ENCODE results near the gene SMARCD1. TPM values are rescaled to one million over a fixed set of nuclear protein-coding genes. Genes with fewer than 3 reads are reported as not detected.

The SMARCD1 gene
- total and polyA plus RNA-seq, 2 experiments from 2014 or later, result 124 to 287 TPM

GRCh38 chr12:50132505-50133135, 47.5 kb downstream of the SMARCD1 start:
- TF ChIP-seq, protein P1, sequence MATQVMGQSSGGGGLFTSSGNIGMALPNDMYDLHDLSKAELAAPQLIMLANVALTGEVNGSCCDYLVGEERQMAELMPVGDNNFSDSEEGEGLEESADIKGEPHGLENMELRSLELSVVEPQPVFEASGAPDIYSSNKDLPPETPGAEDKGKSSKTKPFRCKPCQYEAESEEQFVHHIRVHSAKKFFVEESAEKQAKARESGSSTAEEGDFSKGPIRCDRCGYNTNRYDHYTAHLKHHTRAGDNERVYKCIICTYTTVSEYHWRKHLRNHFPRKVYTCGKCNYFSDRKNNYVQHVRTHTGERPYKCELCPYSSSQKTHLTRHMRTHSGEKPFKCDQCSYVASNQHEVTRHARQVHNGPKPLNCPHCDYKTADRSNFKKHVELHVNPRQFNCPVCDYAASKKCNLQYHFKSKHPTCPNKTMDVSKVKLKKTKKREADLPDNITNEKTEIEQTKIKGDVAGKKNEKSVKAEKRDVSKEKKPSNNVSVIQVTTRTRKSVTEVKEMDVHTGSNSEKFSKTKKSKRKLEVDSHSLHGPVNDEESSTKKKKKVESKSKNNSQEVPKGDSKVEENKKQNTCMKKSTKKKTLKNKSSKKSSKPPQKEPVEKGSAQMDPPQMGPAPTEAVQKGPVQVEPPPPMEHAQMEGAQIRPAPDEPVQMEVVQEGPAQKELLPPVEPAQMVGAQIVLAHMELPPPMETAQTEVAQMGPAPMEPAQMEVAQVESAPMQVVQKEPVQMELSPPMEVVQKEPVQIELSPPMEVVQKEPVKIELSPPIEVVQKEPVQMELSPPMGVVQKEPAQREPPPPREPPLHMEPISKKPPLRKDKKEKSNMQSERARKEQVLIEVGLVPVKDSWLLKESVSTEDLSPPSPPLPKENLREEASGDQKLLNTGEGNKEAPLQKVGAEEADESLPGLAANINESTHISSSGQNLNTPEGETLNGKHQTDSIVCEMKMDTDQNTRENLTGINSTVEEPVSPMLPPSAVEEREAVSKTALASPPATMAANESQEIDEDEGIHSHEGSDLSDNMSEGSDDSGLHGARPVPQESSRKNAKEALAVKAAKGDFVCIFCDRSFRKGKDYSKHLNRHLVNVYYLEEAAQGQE (IDR thresholded peaks at IDR 0.05; ENCODE audit: unreplicated experiment), result no peak
- TF ChIP-seq, protein P2, sequence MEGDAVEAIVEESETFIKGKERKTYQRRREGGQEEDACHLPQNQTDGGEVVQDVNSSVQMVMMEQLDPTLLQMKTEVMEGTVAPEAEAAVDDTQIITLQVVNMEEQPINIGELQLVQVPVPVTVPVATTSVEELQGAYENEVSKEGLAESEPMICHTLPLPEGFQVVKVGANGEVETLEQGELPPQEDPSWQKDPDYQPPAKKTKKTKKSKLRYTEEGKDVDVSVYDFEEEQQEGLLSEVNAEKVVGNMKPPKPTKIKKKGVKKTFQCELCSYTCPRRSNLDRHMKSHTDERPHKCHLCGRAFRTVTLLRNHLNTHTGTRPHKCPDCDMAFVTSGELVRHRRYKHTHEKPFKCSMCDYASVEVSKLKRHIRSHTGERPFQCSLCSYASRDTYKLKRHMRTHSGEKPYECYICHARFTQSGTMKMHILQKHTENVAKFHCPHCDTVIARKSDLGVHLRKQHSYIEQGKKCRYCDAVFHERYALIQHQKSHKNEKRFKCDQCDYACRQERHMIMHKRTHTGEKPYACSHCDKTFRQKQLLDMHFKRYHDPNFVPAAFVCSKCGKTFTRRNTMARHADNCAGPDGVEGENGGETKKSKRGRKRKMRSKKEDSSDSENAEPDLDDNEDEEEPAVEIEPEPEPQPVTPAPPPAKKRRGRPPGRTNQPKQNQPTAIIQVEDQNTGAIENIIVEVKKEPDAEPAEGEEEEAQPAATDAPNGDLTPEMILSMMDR (conservative IDR thresholded peaks at IDR 0.05; ENCODE audit: low read depth in 2 of 2), result peak; percentile 64 to 84
- TF ChIP-seq ETS1 (IDR thresholded peaks at IDR 0.05) (no peak), STAT1 (IDR thresholded peaks at IDR 0.05; ENCODE audit: unreplicated experiment) (no peak)
- no peak overlapping the region for H3K4me2 ChIP-seq
- DNase-seq (ENCODE audit: low spot score), result peak; percentile 82
- Mint-ChIP-seq H3K4me1 (no peaks in the 10 kb centered on the region), H3K27me3 (ENCODE audit: insufficient read depth, low read depth, poor library complexity) (peaks cover 2% of the 10 kb centered on the region), H3K4me3 (no peak overlapping the region), H3K27ac (no peak overlapping the region), H3K9me3 (no peaks in the 10 kb centered on the region; the same call in 2 of the 3 replicates), H3K36me3 (ENCODE audit: low read depth) (peaks cover 67% of the 10 kb centered on the region)
- H3K4me1 ChIP-seq (ENCODE audit: insufficient read depth), result no peaks in the 10 kb centered on the region
- peaks cover 41% of the 10 kb centered on the region for H3K36me3 ChIP-seq (ENCODE audit: insufficient read depth)
- no peak overlapping the region for H3K4me3 ChIP-seq
- no peaks in the 10 kb centered on the region for H3K9me2 ChIP-seq (ENCODE audit: insufficient read depth)
- H4K20me1 ChIP-seq (replicated peaks; ENCODE audit: insufficient read depth), result peaks cover 21% of the 10 kb centered on the region; the same call in 1 of the 2 replicates
- ATAC-seq, result peak; percentile 79
- H3K27ac ChIP-seq (ENCODE audit: low read depth), result no peak overlapping the region
- peaks cover 14% of the 10 kb centered on the region; the same call in 1 of the 2 replicates for H3F3A ChIP-seq (replicated peaks; ENCODE audit: low read depth)
- H3K27me3 ChIP-seq (ENCODE audit: insufficient read depth), result no peaks in the 10 kb centered on the region
- H3K79me2 ChIP-seq (replicated peaks; ENCODE audit: insufficient read depth), result no peaks in the 10 kb centered on the region
- H2AFZ ChIP-seq, result no peak overlapping the region

GRCh38 chr12:50142993-50143392, 57.9 kb downstream of the SMARCD1 start:
- Histone ChIP-seq H3K36me3 (ENCODE audit: insufficient read depth) (peaks cover 23% of the 10 kb centered on the region; the same call in 1 of the 2 replicates), H2AFZ (no peak overlapping the region), H3K4me1 (ENCODE audit: insufficient read depth) (no peaks in the 10 kb centered on the region), H3K27ac (ENCODE audit: low read depth) (no peak overlapping the region), H3K9me2 (ENCODE audit: insufficient read depth) (no peaks in the 10 kb centered on the region), H3K4me3 (no peak overlapping the region), H3K79me2 (replicated peaks; ENCODE audit: insufficient read depth) (peaks cover 21% of the 10 kb centered on the region), H4K20me1 (replicated peaks; ENCODE audit: insufficient read depth) (peaks cover 12% of the 10 kb centered on the region), H3F3A (replicated peaks; ENCODE audit: low read depth) (no peaks in the 10 kb centered on the region), H3K27me3 (ENCODE audit: insufficient read depth) (no peaks in the 10 kb centered on the region), H3K4me2 (no peak overlapping the region)
- H3K27ac Mint-ChIP-seq, result no peak overlapping the region
- ATAC-seq (no peak), DNase-seq (ENCODE audit: low spot score) (no peak)
- H3K36me3 Mint-ChIP-seq (ENCODE audit: low read depth), result peaks cover 30% of the 10 kb centered on the region
- peaks cover 1% of the 10 kb centered on the region for H3K27me3 Mint-ChIP-seq (ENCODE audit: insufficient read depth, low read depth, poor library complexity)
- H3K4me3 Mint-ChIP-seq, result no peak overlapping the region
- H3K9me3 Mint-ChIP-seq, result no peaks in the 10 kb centered on the region
- TF ChIP-seq NANOG (IDR thresholded peaks at IDR 0.05; ENCODE audit: borderline replicate concordance), result no peak
- no peak for TF ChIP-seq ZNF331 (CRISPR knock-in tag; IDR thresholded peaks at IDR 0.05; ENCODE audit: low read depth)
- H3K4me1 Mint-ChIP-seq, result no peaks in the 10 kb centered on the region
